Measurements from ENCODE around the gene SYT14. TPM values are rescaled to one million over a fixed set of nuclear protein-coding genes. Genes with fewer than 3 reads are reported as not detected.

Gene SYT14
- polyA plus RNA-seq, 1 donor from 2014 or later, result 21.9 TPM

DNA sequence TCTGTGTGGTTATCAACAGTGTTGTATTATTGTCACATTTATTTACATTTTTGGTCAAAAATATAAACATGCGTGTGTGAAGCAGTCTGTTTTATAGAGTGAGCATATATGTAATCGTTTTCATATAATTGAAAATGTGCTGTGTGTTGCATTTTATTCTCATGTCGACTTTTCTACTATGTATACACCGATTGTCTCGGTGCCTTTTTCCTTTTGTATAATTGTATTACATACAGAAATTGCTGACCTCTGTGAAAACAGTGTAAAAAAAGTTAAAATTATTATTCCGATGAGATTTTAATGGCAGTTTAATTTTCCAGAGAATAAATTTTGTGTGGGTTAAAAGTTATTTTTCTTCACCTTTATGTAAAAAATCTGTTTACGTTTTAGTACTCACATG, 232.2 kb downstream of the SYT14 start:
- Histone ChIP-seq H3K36me3 (ENCODE audit: insufficient read depth, low read length) (peaks cover 5% of the 10 kb centered on the region), H3K9me2 (ENCODE audit: insufficient read depth, low read length) (no peaks in the 10 kb centered on the region), H3K79me2 (replicated peaks; ENCODE audit: insufficient read depth, low read length) (no peaks in the 10 kb centered on the region), H3K9me3 (ENCODE audit: low read length) (no peaks in the 10 kb centered on the region), H3K4me2 (ENCODE audit: low read length) (no peak overlapping the region), H3F3A (ENCODE audit: insufficient read depth, low read length, poor library complexity, severe bottlenecking) (peaks cover 4% of the 10 kb centered on the region), H3K9ac (ENCODE audit: low read length) (no peak overlapping the region), H3K4me3 (ENCODE audit: low read length) (no peak overlapping the region), H4K20me1 (ENCODE audit: insufficient read depth) (no peaks in the 10 kb centered on the region), H3K27ac (ENCODE audit: low read length) (no peak overlapping the region), H3K27me3 (ENCODE audit: insufficient read depth, low read depth, low read length) (no peaks in the 10 kb centered on the region), H2AFZ (ENCODE audit: low read depth, low read length) (no peak overlapping the region)
- TF ChIP-seq, protein P1, sequence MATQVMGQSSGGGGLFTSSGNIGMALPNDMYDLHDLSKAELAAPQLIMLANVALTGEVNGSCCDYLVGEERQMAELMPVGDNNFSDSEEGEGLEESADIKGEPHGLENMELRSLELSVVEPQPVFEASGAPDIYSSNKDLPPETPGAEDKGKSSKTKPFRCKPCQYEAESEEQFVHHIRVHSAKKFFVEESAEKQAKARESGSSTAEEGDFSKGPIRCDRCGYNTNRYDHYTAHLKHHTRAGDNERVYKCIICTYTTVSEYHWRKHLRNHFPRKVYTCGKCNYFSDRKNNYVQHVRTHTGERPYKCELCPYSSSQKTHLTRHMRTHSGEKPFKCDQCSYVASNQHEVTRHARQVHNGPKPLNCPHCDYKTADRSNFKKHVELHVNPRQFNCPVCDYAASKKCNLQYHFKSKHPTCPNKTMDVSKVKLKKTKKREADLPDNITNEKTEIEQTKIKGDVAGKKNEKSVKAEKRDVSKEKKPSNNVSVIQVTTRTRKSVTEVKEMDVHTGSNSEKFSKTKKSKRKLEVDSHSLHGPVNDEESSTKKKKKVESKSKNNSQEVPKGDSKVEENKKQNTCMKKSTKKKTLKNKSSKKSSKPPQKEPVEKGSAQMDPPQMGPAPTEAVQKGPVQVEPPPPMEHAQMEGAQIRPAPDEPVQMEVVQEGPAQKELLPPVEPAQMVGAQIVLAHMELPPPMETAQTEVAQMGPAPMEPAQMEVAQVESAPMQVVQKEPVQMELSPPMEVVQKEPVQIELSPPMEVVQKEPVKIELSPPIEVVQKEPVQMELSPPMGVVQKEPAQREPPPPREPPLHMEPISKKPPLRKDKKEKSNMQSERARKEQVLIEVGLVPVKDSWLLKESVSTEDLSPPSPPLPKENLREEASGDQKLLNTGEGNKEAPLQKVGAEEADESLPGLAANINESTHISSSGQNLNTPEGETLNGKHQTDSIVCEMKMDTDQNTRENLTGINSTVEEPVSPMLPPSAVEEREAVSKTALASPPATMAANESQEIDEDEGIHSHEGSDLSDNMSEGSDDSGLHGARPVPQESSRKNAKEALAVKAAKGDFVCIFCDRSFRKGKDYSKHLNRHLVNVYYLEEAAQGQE (IDR thresholded peaks at IDR 0.05; ENCODE audit: borderline replicate concordance), result no peak
- TF ChIP-seq EZH2 (IDR thresholded peaks at IDR 0.05; ENCODE audit: borderline replicate concordance, insufficient read depth, low read length, poor library complexity, severe bottlenecking) (no peak), EP300 (conservative IDR thresholded peaks at IDR 0.05; ENCODE audit: poor library complexity, severe bottlenecking) (no peak), MXI1 (conservative IDR thresholded peaks at IDR 0.05; ENCODE audit: poor library complexity, severe bottlenecking) (no peak), RAD21 (conservative IDR thresholded peaks at IDR 0.05) (no peak)

DNA sequence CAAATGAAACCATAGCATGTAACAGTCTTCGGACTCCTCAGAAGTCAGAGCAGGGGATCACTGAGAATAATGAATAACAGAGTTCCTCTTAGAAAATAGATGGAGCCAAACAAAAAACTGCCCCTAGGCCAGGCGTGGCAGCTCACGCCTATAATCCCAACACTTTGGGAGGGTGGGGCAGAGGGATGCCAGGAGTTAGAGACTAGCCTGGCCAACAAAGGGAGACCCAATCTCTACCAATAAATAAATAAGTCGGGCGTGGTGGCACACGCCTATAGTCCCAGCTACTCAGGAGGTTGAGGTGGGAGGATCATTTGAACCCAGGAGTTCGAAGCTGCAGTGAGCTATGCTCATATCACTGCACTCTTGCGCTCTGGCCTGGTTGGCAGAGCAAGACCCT, 236.1 kb downstream of the SYT14 start:
- no peak overlapping the region for H2AFZ ChIP-seq (ENCODE audit: low read depth, low read length)
- H3F3A ChIP-seq (ENCODE audit: insufficient read depth, low read length, poor library complexity, severe bottlenecking), result no peaks in the 10 kb centered on the region
- H3K36me3 ChIP-seq (ENCODE audit: insufficient read depth, low read length), result no peaks in the 10 kb centered on the region
- H3K9me2 ChIP-seq (ENCODE audit: insufficient read depth, low read length), result no peaks in the 10 kb centered on the region
- no peak overlapping the region for H3K27ac ChIP-seq (ENCODE audit: low read length)
- TF ChIP-seq TAF1 (IDR thresholded peaks at IDR 0.05; ENCODE audit: low read depth), result no peak
- TF ChIP-seq, protein P1 (IDR thresholded peaks at IDR 0.05; ENCODE audit: borderline replicate concordance), result no peak
- H3K4me3 ChIP-seq (ENCODE audit: low read length), result no peak overlapping the region
- H3K27me3 ChIP-seq (ENCODE audit: insufficient read depth, low read depth, low read length), result no peaks in the 10 kb centered on the region
- H3K79me2 ChIP-seq (replicated peaks; ENCODE audit: insufficient read depth, low read length), result no peaks in the 10 kb centered on the region
- H3K9me3 ChIP-seq (ENCODE audit: low read length), result no peaks in the 10 kb centered on the region
- H3K4me2 ChIP-seq (ENCODE audit: low read length), result no peak overlapping the region
- no peaks in the 10 kb centered on the region for H4K20me1 ChIP-seq (ENCODE audit: insufficient read depth)
- no peak overlapping the region for H3K9ac ChIP-seq (ENCODE audit: low read length)

DNA sequence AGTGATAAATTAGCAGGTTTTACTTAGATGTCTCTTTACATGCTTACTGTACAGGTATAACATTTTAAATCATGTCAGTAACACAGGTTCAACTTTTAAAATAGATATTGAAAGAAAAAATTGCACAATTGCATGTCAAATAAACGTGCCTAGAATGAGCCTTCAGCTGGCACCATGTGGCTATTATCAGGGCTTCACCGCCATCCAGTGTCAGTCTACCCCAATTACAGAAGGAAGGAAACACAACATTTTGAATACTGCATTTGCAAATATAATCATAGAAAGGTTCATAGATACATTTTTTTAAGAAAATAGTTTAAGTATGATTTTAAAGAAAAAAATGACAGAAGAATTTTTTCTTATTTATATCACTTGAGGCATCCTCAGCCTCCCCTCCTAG, 247.0 kb downstream of the SYT14 start:
- no peak overlapping the region for H3K27ac ChIP-seq (ENCODE audit: low read length)
- no peaks in the 10 kb centered on the region for H3K36me3 ChIP-seq (ENCODE audit: insufficient read depth, low read length)
- H3K4me2 ChIP-seq (ENCODE audit: low read length), result no peak overlapping the region
- H2AFZ ChIP-seq (ENCODE audit: low read depth, low read length), result no peak overlapping the region
- H3K9me3 ChIP-seq (ENCODE audit: low read length), result no peaks in the 10 kb centered on the region
- no peak overlapping the region for H3K9ac ChIP-seq (ENCODE audit: low read length)
- no peaks in the 10 kb centered on the region for H3K27me3 ChIP-seq (ENCODE audit: insufficient read depth, low read depth, low read length)
- no peaks in the 10 kb centered on the region for H3F3A ChIP-seq (ENCODE audit: insufficient read depth, low read length, poor library complexity, severe bottlenecking)
- H3K4me3 ChIP-seq (ENCODE audit: low read length), result no peak overlapping the region
- TF ChIP-seq MXI1 (conservative IDR thresholded peaks at IDR 0.05; ENCODE audit: poor library complexity, severe bottlenecking) (no peak), POLR2AphosphoS5 (IDR thresholded peaks at IDR 0.05) (no peak), EP300 (conservative IDR thresholded peaks at IDR 0.05; ENCODE audit: poor library complexity, severe bottlenecking) (no peak), TAF1 (IDR thresholded peaks at IDR 0.05; ENCODE audit: low read depth) (no peak), SMC3 (conservative IDR thresholded peaks at IDR 0.05; ENCODE audit: poor library complexity) (no peak), EZH2 (IDR thresholded peaks at IDR 0.05; ENCODE audit: borderline replicate concordance, insufficient read depth, low read length, poor library complexity, severe bottlenecking) (no peak), RAD21 (conservative IDR thresholded peaks at IDR 0.05) (no peak)
- TF ChIP-seq, protein P1 (IDR thresholded peaks at IDR 0.05; ENCODE audit: borderline replicate concordance), result no peak
- TF ChIP-seq, protein P2, sequence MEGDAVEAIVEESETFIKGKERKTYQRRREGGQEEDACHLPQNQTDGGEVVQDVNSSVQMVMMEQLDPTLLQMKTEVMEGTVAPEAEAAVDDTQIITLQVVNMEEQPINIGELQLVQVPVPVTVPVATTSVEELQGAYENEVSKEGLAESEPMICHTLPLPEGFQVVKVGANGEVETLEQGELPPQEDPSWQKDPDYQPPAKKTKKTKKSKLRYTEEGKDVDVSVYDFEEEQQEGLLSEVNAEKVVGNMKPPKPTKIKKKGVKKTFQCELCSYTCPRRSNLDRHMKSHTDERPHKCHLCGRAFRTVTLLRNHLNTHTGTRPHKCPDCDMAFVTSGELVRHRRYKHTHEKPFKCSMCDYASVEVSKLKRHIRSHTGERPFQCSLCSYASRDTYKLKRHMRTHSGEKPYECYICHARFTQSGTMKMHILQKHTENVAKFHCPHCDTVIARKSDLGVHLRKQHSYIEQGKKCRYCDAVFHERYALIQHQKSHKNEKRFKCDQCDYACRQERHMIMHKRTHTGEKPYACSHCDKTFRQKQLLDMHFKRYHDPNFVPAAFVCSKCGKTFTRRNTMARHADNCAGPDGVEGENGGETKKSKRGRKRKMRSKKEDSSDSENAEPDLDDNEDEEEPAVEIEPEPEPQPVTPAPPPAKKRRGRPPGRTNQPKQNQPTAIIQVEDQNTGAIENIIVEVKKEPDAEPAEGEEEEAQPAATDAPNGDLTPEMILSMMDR (IDR thresholded peaks at IDR 0.05; ENCODE audit: poor library complexity, severe bottlenecking), result no peak
- H3K9me2 ChIP-seq (ENCODE audit: insufficient read depth, low read length), result no peaks in the 10 kb centered on the region
- H3K79me2 ChIP-seq (replicated peaks; ENCODE audit: insufficient read depth, low read length), result no peaks in the 10 kb centered on the region
- no peaks in the 10 kb centered on the region for H4K20me1 ChIP-seq (ENCODE audit: insufficient read depth)

Measured in neural cell (in vitro differentiated cells).